SK-N-MC (cell line): ENCODE data around the gene NGEF.

Experiments used
- DNase-seq: peaks from one replicate; pipeline ENCODE4 v3.0.0-alpha.2; 2011; ENCODE audit warnings: low read depth, low spot score
- H3K27ac ChIP-seq: fragments of 200-600 bp; sonication (generic); 2 replicates; pipeline ENCODE4 v1.5.1; 2016; ENCODE audit warnings: mixed run types
- H3K36me3 ChIP-seq: fragments of 200-600 bp; sonication (generic); 2 replicates; pipeline ENCODE4 v1.6.1; 2017; ENCODE audit warnings: antibody characterized with exemption, low read length, mixed read lengths; ENCODE audit not compliant: insufficient read depth
- H3K4me3 ChIP-seq: fragments of 200-600 bp; sonication (generic); 2 replicates; pipeline ENCODE4 v1.5.1; 2016
- H3K9ac ChIP-seq: fragments of 200-600 bp; sonication (generic); 2 replicates; pipeline ENCODE4 v1.8.0; 2017; ENCODE audit warnings: mixed run types, mixed read lengths; ENCODE audit not compliant: insufficient read length
- H3K9me3 ChIP-seq: fragments of 200-600 bp; sonication (generic); 2 replicates; pipeline ENCODE4 v1.6.1; 2017; ENCODE audit warnings: low read depth, mild to moderate bottlenecking, antibody characterized with exemption, low read length, moderate library complexity, mixed read lengths
- EZH2 ChIP-seq: fragments of 200-600 bp; sonication (generic); IDR thresholded peaks from one replicate; pipeline ENCODE4 v1.6.1; 2017; ENCODE audit warnings: antibody characterized with exemption
- FOXP2 ChIP-seq: optimal IDR thresholded peaks from 2 replicates; pipeline ENCODE3; 2011; ENCODE audit warnings: mild to moderate bottlenecking, moderate library complexity; ENCODE audit not compliant: insufficient read depth; ENCODE audit errors: extremely low read length, control extremely low read depth
- POLR2AphosphoS5 ChIP-seq: IDR thresholded peaks from 2 replicates; pipeline ENCODE4 v1.6.1; 2012; ENCODE audit warnings: mild to moderate bottlenecking, low read depth, low read length, borderline replicate concordance

The NGEF gene

DNA sequence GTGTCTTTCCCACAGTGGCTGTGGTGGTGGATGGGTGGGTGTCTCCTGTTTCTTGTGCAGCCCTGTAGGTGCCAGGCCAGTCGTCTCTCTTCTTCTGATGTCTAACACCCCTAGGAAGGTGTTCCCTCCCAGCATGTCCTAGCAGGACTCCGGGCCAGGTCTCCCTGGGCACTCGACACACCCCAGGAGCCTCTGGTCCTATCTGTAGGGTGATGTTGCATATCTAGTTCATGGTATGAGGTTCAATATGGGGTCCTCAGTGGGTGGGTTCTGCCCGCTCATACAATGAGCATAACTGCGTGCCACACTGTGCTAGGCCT, 14.4 kb downstream of the NGEF start:
- Histone ChIP-seq H3K4me3 (no peak overlapping the region), H3K27ac (no peak overlapping the region), H3K9me3 (no peaks in the 10 kb centered on the region), H3K36me3 (no peaks in the 10 kb centered on the region), H3K9ac (no peak overlapping the region)
- no peak for TF ChIP-seq EZH2
- no peak for TF ChIP-seq POLR2AphosphoS5
- no peak for TF ChIP-seq FOXP2
- DNase-seq: no peak

DNA sequence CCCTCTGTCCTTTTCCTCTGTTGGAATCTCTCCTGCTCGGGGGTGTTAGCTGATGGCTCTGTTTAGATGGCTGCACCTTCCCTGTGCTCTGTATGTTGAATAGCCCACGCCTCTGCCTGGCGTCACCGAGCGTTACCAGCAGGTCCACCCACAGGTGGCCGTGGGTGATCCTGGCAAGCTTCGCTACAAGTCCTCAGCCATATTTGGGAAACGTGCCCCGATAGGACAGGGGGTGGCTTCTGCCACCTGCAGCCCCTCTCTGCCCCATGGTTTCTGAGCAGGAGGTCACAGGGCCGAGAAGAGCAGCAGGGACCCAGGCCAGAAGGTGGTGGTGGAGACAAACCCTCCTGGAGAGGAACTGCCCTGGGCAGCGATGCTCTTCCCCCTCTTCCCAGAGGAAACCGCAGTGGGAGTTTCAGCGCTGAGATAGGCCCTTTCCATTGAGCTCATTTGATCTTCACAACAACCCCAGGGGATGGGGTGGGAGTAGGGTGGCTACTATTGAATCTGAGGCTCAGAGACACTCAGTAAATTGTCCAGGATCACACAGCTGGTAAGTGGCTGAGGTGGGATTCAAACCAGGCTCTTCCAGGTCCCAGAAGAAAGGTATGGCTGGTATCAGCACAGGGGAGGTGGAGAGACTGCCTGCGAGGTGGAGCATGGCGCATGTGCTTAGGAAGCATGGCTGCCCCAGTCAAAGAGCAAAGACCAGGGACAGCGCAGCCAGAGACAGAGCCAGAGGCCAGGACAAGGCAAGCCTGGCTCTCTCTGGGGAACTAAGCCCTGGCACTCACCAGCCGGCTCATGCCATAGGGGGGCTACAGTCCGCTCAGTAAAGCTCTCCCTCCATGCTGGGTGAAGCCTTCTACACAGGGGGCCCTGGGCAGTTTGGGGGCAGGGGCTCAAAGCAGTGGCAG, 15.0 kb downstream of the NGEF start:
- Histone ChIP-seq H3K36me3 (no peaks in the 10 kb centered on the region), H3K4me3 (no peak overlapping the region), H3K9me3 (no peaks in the 10 kb centered on the region), H3K27ac (no peak overlapping the region), H3K9ac (no peak overlapping the region)
- no peak for DNase-seq
- no peak for TF ChIP-seq POLR2AphosphoS5

DNA sequence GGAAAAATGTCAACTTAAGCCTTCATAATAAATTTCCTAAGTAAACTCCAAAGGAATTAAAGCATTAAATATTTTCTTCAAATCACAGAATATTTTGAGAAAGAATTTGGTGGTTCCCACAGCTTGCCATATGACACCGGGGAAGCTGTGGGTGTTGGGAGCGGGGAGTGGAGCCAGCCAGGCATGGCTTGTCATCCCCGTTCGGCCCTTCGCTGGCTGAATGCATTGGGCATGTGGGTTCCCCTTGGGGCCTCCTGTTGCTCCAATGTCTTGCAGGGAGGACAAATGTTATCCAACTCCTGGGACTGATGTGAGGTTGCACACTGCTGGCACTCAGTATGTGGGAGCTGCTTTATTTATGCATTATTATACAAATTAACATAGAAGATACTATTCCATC, 18.6 kb downstream of the NGEF start:
- H3K9ac ChIP-seq: no peak overlapping the region
- no peaks in the 10 kb centered on the region for H3K9me3 ChIP-seq
- no peak overlapping the region for H3K4me3 ChIP-seq
- DNase-seq: no peak
- TF ChIP-seq POLR2AphosphoS5: no peak
- no peak for TF ChIP-seq EZH2
- TF ChIP-seq FOXP2: no peak
- H3K27ac ChIP-seq: no peak overlapping the region
- no peaks in the 10 kb centered on the region for H3K36me3 ChIP-seq

DNA sequence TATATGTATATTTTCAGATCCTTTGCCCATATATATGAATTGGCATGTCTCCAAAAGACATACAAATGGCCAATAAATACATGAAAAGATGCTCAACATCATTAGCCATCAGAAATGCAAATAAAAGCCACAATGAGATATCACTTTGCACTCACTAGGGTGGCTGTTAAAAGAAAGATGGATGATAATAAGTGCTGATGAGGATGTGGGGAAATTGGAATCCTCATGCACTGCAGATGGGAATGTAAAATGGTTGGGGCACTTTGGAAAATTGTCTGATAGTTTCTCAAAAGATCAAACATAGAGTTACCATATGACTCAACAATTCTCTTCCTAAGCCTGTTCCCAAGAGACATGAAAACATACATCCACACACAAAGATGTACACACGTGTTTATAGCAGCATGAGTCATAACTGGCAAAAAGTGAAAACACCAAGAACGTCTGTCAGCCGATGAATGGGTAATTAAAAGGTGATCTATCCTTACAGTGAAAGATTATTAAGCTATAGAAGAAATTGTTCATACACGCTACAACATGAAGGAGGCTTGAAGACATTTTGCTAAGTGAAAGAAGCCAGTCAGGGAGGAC, 19.7 kb downstream of the NGEF start:
- H3K9ac ChIP-seq: no peak overlapping the region
- no peaks in the 10 kb centered on the region for H3K9me3 ChIP-seq
- DNase-seq: no peak
- no peak for TF ChIP-seq EZH2
- TF ChIP-seq FOXP2: no peak
- TF ChIP-seq POLR2AphosphoS5: no peak
- H3K4me3 ChIP-seq: no peak overlapping the region
- no peak overlapping the region for H3K27ac ChIP-seq
- H3K36me3 ChIP-seq: no peaks in the 10 kb centered on the region

DNA sequence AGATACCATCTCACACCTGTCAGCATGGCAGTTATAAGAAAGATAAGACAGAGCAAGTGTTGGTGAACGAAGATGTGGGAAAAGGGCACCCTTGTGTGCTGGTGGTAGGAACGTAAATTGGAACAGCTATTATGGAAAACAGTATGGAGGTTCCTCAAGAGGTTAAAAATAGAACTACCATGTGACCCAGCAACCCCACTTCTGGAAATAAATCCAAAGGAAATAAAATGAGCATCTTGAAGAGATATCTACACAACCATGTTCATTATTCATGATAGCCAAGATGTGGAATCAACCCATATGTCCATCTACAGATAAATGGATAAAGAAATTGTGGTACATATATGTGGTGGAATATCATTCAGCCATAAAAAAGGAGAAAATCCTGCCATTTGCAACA, 26.9 kb downstream of the NGEF start:
- Histone ChIP-seq H3K9ac (no peak overlapping the region), H3K4me3 (no peak overlapping the region), H3K27ac (no peak overlapping the region), H3K36me3 (no peaks in the 10 kb centered on the region), H3K9me3 (no peaks in the 10 kb centered on the region)
- no peak for TF ChIP-seq EZH2
- TF ChIP-seq FOXP2: no peak
- DNase-seq: no peak

- H3K9me3 ChIP-seq: no peaks in the 10 kb centered on the region
- DNase-seq: no peak
- H3K4me3 ChIP-seq: no peak overlapping the region
These were observed 28.4 kb downstream of the NGEF start for GRCh38 chr2:232984451-232985207.

GRCh38 chr2:232983669-232984140, 29.4 kb downstream of the NGEF start:
- no peak for DNase-seq
- no peak overlapping the region for H3K4me3 ChIP-seq
- no peak overlapping the region for H3K27ac ChIP-seq
- no peaks in the 10 kb centered on the region for H3K9me3 ChIP-seq
- H3K9ac ChIP-seq: no peak overlapping the region
- no peaks in the 10 kb centered on the region for H3K36me3 ChIP-seq
- no peak for TF ChIP-seq EZH2
- TF ChIP-seq POLR2AphosphoS5: no peak
- no peak for TF ChIP-seq FOXP2

More at GRCh38 chr2:232984451-232985207, 28.4 kb downstream of the NGEF start:
- no peak overlapping the region for H3K27ac ChIP-seq
- no peaks in the 10 kb centered on the region for H3K36me3 ChIP-seq
- TF ChIP-seq EZH2 (no peak), FOXP2 (no peak), POLR2AphosphoS5 (no peak)
- no peak overlapping the region for H3K9ac ChIP-seq

GRCh38 chr2:232982926-232983668, 30.0 kb downstream of the NGEF start:
- no peak overlapping the region for H3K9ac ChIP-seq
- DNase-seq: no peak
- no peaks in the 10 kb centered on the region for H3K36me3 ChIP-seq
- H3K27ac ChIP-seq: no peak overlapping the region
- no peak overlapping the region for H3K4me3 ChIP-seq
- TF ChIP-seq POLR2AphosphoS5: no peak
- no peak for TF ChIP-seq EZH2
- no peak for TF ChIP-seq FOXP2
- H3K9me3 ChIP-seq: no peaks in the 10 kb centered on the region
